Medulla oblongata (tissue), 1 donor: ENCODE results near the gene IGSF8.

Experiments
- DNase-seq: peaks from one replicate; pipeline ENCODE4 v3.0.0-alpha.2; 2015; ENCODE audit errors: extremely low spot score

The IGSF8 gene

GRCh38 chr1:160097911-160098851, at the start of gene IGSF8:
Gene IGSF8, minus strand, starts transcription at chr1:160098619. Its CDS starts 147 bp downstream, at chr1:160098472.
- DNase-seq: peak; percentile 84

- no peak for DNase-seq
Measured at GRCh38 chr1:160148121-160148520, 49.7 kb upstream of the IGSF8 start.

- no peak for DNase-seq
Measured at GRCh38 chr1:160146107-160146506, 47.7 kb upstream of the IGSF8 start.

- peak; percentile 50 for DNase-seq
Measured at GRCh38 chr1:160144921-160145320, 46.5 kb upstream of the IGSF8 start.

GRCh38 chr1:160143695-160144094, 45.3 kb upstream of the IGSF8 start:
- DNase-seq: peak; percentile 65

- no peak for DNase-seq
Measured at GRCh38 chr1:160139840-160140239, 41.4 kb upstream of the IGSF8 start.

GRCh38 chr1:160137216-160137862, 38.9 kb upstream of the IGSF8 start:
- DNase-seq: no peak

GRCh38 chr1:160136926-160137200, 38.4 kb upstream of the IGSF8 start:
- DNase-seq: no peak

GRCh38 chr1:160136121-160136925, 37.9 kb upstream of the IGSF8 start:
- no peak for DNase-seq

- peak; percentile 25 for DNase-seq
Measured at GRCh38 chr1:160134791-160135572, 36.6 kb upstream of the IGSF8 start.

GRCh38 chr1:160133990-160134770, 35.8 kb upstream of the IGSF8 start:
- DNase-seq: no peak

- peak; percentile 65 for DNase-seq
Measured at GRCh38 chr1:160131803-160132565, 33.6 kb upstream of the IGSF8 start.

- DNase-seq: no peak
Measured at GRCh38 chr1:160130939-160131338, 32.5 kb upstream of the IGSF8 start.

GRCh38 chr1:160130486-160130885, 32.1 kb upstream of the IGSF8 start:
- no peak for DNase-seq

- no peak for DNase-seq
Measured at GRCh38 chr1:160129966-160130365, 31.5 kb upstream of the IGSF8 start.

GRCh38 chr1:160129558-160129957, 31.1 kb upstream of the IGSF8 start:
- no peak for DNase-seq

- DNase-seq: no peak
Measured at GRCh38 chr1:160129046-160129445, 30.6 kb upstream of the IGSF8 start.

- DNase-seq: no peak
Measured at GRCh38 chr1:160128636-160129035, 30.2 kb upstream of the IGSF8 start.

GRCh38 chr1:160127865-160128523, 29.6 kb upstream of the IGSF8 start:
- no peak for DNase-seq
